GM23338 (cell line): ENCODE data around the gene GADD45B. TPM values are rescaled to one million over a fixed set of nuclear protein-coding genes. Genes with fewer than 3 reads are reported as not detected.
"Not testable (repeated sequence)": the region's sequence is repeated elsewhere in the genome, so short reads cannot be mapped to it uniquely, and the experiment has no call there.

ENCODE experiments used
- ATAC-seq: fragments of 200-7000 bp; cut with Tn5 transposase; 3 replicates; pipeline ENCODE4 v1.9.1; 2020
- DNase-seq: peaks from one replicate; pipeline ENCODE4 v3.0.0-alpha.2; 2015; ENCODE audit warnings: low spot score
- H2AFZ ChIP-seq: fragments of 200-600 bp; sonication (generic); 2 replicates; pipeline ENCODE4 v1.8.0; 2016; ENCODE audit warnings: antibody characterized with exemption, mild to moderate bottlenecking, moderate library complexity
- H3F3A ChIP-seq: fragments of 200-600 bp; sonication (generic); replicated peaks from 2 replicates; pipeline ENCODE4 v1.8.0; 2017; ENCODE audit warnings: antibody characterized with exemption, mixed run types, low read depth
- H3K27ac ChIP-seq: fragments of 200-600 bp; sonication (generic); 2 replicates; pipeline ENCODE4 v1.6.1; 2016; ENCODE audit warnings: low read depth
- H3K27me3 ChIP-seq: fragments of 200-600 bp; sonication (generic); 2 replicates; pipeline ENCODE4 v1.8.0; 2016; ENCODE audit warnings: mild to moderate bottlenecking, mixed run types, moderate library complexity; ENCODE audit not compliant: insufficient read depth
- H3K36me3 ChIP-seq: fragments of 200-600 bp; sonication (generic); 2 replicates; pipeline ENCODE4 v1.8.0; 2016; ENCODE audit warnings: mild to moderate bottlenecking; ENCODE audit not compliant: insufficient read depth
- H3K4me1 ChIP-seq: fragments of 200-600 bp; sonication (generic); 2 replicates; pipeline ENCODE4 v1.8.0; 2016; ENCODE audit warnings: mild to moderate bottlenecking, moderate library complexity; ENCODE audit not compliant: insufficient read depth
- H3K4me2 ChIP-seq: fragments of 200-600 bp; sonication (generic); 2 replicates; pipeline ENCODE4 v1.7.1; 2017; ENCODE audit warnings: mixed run types
- H3K4me3 ChIP-seq: fragments of 200-600 bp; sonication (generic); 2 replicates; pipeline ENCODE4 v1.6.1; 2016; ENCODE audit warnings: mixed run types
- H3K79me2 ChIP-seq: fragments of 200-600 bp; sonication (generic); replicated peaks from 2 replicates; pipeline ENCODE4 v1.8.0; 2017; ENCODE audit warnings: mild to moderate bottlenecking; ENCODE audit not compliant: insufficient read depth
- H3K9me2 ChIP-seq: fragments of 200-600 bp; sonication (generic); 2 replicates; pipeline ENCODE4 v1.8.0; 2017; ENCODE audit not compliant: insufficient read depth
- H4K20me1 ChIP-seq: fragments of 200-600 bp; sonication (generic); replicated peaks from 2 replicates; pipeline ENCODE4 v1.8.0; 2017; ENCODE audit warnings: mild to moderate bottlenecking; ENCODE audit not compliant: insufficient read depth
- H3K27ac Mint-ChIP-seq: 2 replicates; pipeline ENCODE4 v1.8.0; 2020; ENCODE audit warnings: inconsistent platforms, mild to moderate bottlenecking, moderate library complexity, mixed read lengths
- H3K27me3 Mint-ChIP-seq: 3 replicates; pipeline ENCODE4 v1.8.0; 2022; ENCODE audit warnings: low read depth, mild to moderate bottlenecking, moderate library complexity, mixed read lengths, inconsistent platforms; ENCODE audit not compliant: insufficient read depth, poor library complexity
- H3K36me3 Mint-ChIP-seq: 3 replicates; pipeline ENCODE4 v1.8.0; 2021; ENCODE audit warnings: low read depth, mild to moderate bottlenecking, inconsistent platforms, moderate library complexity, mixed read lengths
- H3K4me1 Mint-ChIP-seq: 3 replicates; pipeline ENCODE4 v1.8.0; 2020; ENCODE audit warnings: mild to moderate bottlenecking, inconsistent platforms, mixed read lengths
- H3K4me3 Mint-ChIP-seq: 3 replicates; pipeline ENCODE4 v1.8.0; 2021; ENCODE audit warnings: moderate library complexity, mild to moderate bottlenecking, inconsistent platforms, mixed read lengths
- H3K9me3 Mint-ChIP-seq: 3 replicates; pipeline ENCODE4 v1.8.0; 2020; ENCODE audit warnings: moderate library complexity, mild to moderate bottlenecking, inconsistent platforms, mixed read lengths
- CREB1 ChIP-seq: fragments of 250-450 bp; sonication (Bioruptor Pico); IDR thresholded peaks from 2 replicates; pipeline ENCODE4 v1.5.0; 2020; ENCODE audit warnings: low read depth, mild to moderate bottlenecking, moderate library complexity
- CTCF ChIP-seq, 2 experiments: fragments of 200-600 bp in 1 of 2; sonication (generic) in 1 of 2; conservative IDR thresholded peaks; 2 replicates each; pipeline versions ENCODE4 v1.5.1 to v1.6.1; 2016 to 2017; ENCODE audit warnings: antibody characterized with exemption in 2 of 2, low read depth in 2 of 2, mild to moderate bottlenecking in 2 of 2, moderate library complexity in 1 of 2
- ETS1 ChIP-seq: IDR thresholded peaks from 2 replicates; pipeline ENCODE4 v1.6.1; 2016; ENCODE audit warnings: antibody characterized with exemption
- EZH2 ChIP-seq: fragments of 200-600 bp; sonication (generic); IDR thresholded peaks from one replicate; pipeline ENCODE4 v1.8.0; 2017; ENCODE audit warnings: antibody characterized with exemption, mild to moderate bottlenecking, low read depth; ENCODE audit not compliant: unreplicated experiment
- EZH2phosphoT487 ChIP-seq: fragments of 200-600 bp; sonication (generic); IDR thresholded peaks from one replicate; pipeline ENCODE4 v1.8.1; 2018; ENCODE audit warnings: antibody characterized with exemption; ENCODE audit not compliant: unreplicated experiment
- REST ChIP-seq: IDR thresholded peaks from one replicate; pipeline ENCODE4 v1.6.1; 2018; ENCODE audit warnings: antibody characterized with exemption; ENCODE audit not compliant: unreplicated experiment
- ZNF114 ChIP-seq: fragments of 250-450 bp; sonication (Bioruptor Pico); IDR thresholded peaks from 2 replicates; pipeline ENCODE4 v1.5.0; 2020; ENCODE audit warnings: mild to moderate bottlenecking, moderate library complexity
- polyA plus RNA-seq: library from polyadenylated mRNA; unstranded; fragments of >200 nt; fragmentation: Nextera tagmentation; extraction: Ambion mirVana; gene quantifications from 2 replicates; pipeline ENCODE4 v1.2.1, GENCODE V29; 2016
- total RNA-seq: library from RNA; depleted of rRNA; stranded (reverse); fragments of >200 nt; shearing (Covaris generic); gene quantifications from 2 replicates; pipeline ENCODE4 v1.2.3, GENCODE V29; 2014

Gene GADD45B
- total and polyA plus RNA-seq, 2 experiments from 2014 or later, result 12.3 to 16.6 TPM

- Mint-ChIP-seq H3K4me1 (peaks cover 8% of the 10 kb centered on the region), H3K4me3 (no peak overlapping the region), H3K36me3 (no peaks in the 10 kb centered on the region), H3K27ac (peak overlapping the region; percentile 66; the same call in 1 of the 2 replicates), H3K27me3 (peaks cover 8% of the 10 kb centered on the region), H3K9me3 (no peaks in the 10 kb centered on the region)
- Histone ChIP-seq H3K36me3 (no peaks in the 10 kb centered on the region), H3K27me3 (no peaks in the 10 kb centered on the region), H3K9me2 (no peaks in the 10 kb centered on the region), H3K79me2 (no peaks in the 10 kb centered on the region), H3K4me2 (no peak overlapping the region), H3K27ac (no peak overlapping the region), H3F3A (no peaks in the 10 kb centered on the region; the same call in 1 of the 2 replicates), H3K4me1 (0 out of 2 replicates have a peak, but pooled peaks cover 6% of the 10 kb centered on the region), H3K4me3 (no peak overlapping the region), H2AFZ (no peak overlapping the region), H4K20me1 (no peaks in the 10 kb centered on the region)
- TF ChIP-seq EZH2phosphoT487, result no peak
- TF ChIP-seq ETS1, result no peak
- TF ChIP-seq CREB1 (CRISPR knock-in tag), result no peak
- no peak for TF ChIP-seq ZNF114 (CRISPR knock-in tag)
- no peak for TF ChIP-seq REST
- ATAC-seq, result no peak; the same call in 2 of the 3 replicates
- DNase-seq, result no peak
Observed at GRCh38 chr19:2468596-2468995, 7.3 kb upstream of the GADD45B start.

GRCh38 chr19:2469102-2469914 lies 6.6 kb upstream of the GADD45B start:
- peaks cover 8% of the 10 kb centered on the region for H3K27me3 Mint-ChIP-seq
- peaks cover 8% of the 10 kb centered on the region for H3K4me1 Mint-ChIP-seq
- Histone ChIP-seq H3K79me2 (no peaks in the 10 kb centered on the region), H3K4me2 (no peak overlapping the region), H3K27ac (no peak overlapping the region), H2AFZ (peak overlapping the region; percentile 73; the same call in 1 of the 2 replicates), H3K4me1 (0 out of 2 replicates have a peak, but pooled peaks cover 6% of the 10 kb centered on the region), H3F3A (no peaks in the 10 kb centered on the region; the same call in 1 of the 2 replicates), H3K4me3 (no peak overlapping the region), H3K36me3 (no peaks in the 10 kb centered on the region), H3K27me3 (no peaks in the 10 kb centered on the region), H4K20me1 (no peaks in the 10 kb centered on the region), H3K9me2 (no peaks in the 10 kb centered on the region)
- DNase-seq (peak; percentile 65), ATAC-seq (peak; percentile 33)
- peak overlapping the region; percentile 81 for H3K27ac Mint-ChIP-seq
- no peaks in the 10 kb centered on the region for H3K9me3 Mint-ChIP-seq
- no peak overlapping the region for H3K4me3 Mint-ChIP-seq
- 0 out of 4 replicates have a peak, but pooled peaks of 1 of the 2 experiments have one; percentile 10 for TF ChIP-seq CTCF (conservative IDR thresholded peaks at IDR 0.05; ENCODE audit: low read depth in 2 of 2)
- no peak for TF ChIP-seq EZH2
- no peaks in the 10 kb centered on the region for H3K36me3 Mint-ChIP-seq

- not testable (repeated sequence) for DNase-seq, H3K4me2 ChIP-seq, H3K9me2 ChIP-seq, H3K36me3 ChIP-seq, H3F3A ChIP-seq, H3K27me3 Mint-ChIP-seq, H4K20me1 ChIP-seq, H3K36me3 Mint-ChIP-seq, H3K27me3 ChIP-seq, H3K9me3 Mint-ChIP-seq, H3K4me1 Mint-ChIP-seq, H3K79me2 ChIP-seq, H3K4me3 Mint-ChIP-seq, H3K4me1 ChIP-seq, ATAC-seq, H3K27ac ChIP-seq, H3K4me3 ChIP-seq
- H3K27ac Mint-ChIP-seq, result 0 out of 2 replicates have a peak overlapping the region, but pooled peaks have one; percentile 81
- peak overlapping the region; percentile 73; the same call in 1 of the 2 replicates for H2AFZ ChIP-seq
Observed at GRCh38 chr19:2469915-2470200, 6.1 kb upstream of the GADD45B start.
